Loucy (cell line): Measurements from ENCODE around the gene RNU1-1.
"Not testable (repeated sequence)": the region's sequence is repeated elsewhere in the genome, so short reads cannot be mapped to it uniquely, and the experiment has no call there.

Experiments
- H2AFZ ChIP-seq: fragments of 200-600 bp; sonication (generic); 2 replicates; pipeline ENCODE4 v1.6.0; 2016; ENCODE audit warnings: antibody characterized with exemption, mild to moderate bottlenecking, low read length, moderate library complexity
- H3F3A ChIP-seq: fragments of 200-600 bp; 2 replicates; pipeline ENCODE4 v1.6.0; 2016; ENCODE audit warnings: antibody characterized with exemption, low read depth, mild to moderate bottlenecking
- H3K27me3 ChIP-seq: fragments of 200-600 bp; sonication (generic); 2 replicates; pipeline ENCODE4 v1.6.1; 2014; ENCODE audit warnings: low read length, mild to moderate bottlenecking; ENCODE audit not compliant: insufficient read depth, poor library complexity, severe bottlenecking
- H3K36me3 ChIP-seq: fragments of 200-600 bp; sonication (generic); 2 replicates; pipeline ENCODE4 v1.6.1; 2016; ENCODE audit warnings: low read length; ENCODE audit not compliant: insufficient read depth
- H3K4me1 ChIP-seq: fragments of 200-600 bp; sonication (generic); 2 replicates; pipeline ENCODE4 v1.5.1; 2014; ENCODE audit warnings: low read length, mild to moderate bottlenecking; ENCODE audit not compliant: insufficient read depth, poor library complexity, severe bottlenecking
- H3K4me2 ChIP-seq: fragments of 200-600 bp; sonication (generic); 2 replicates; pipeline ENCODE4 v1.6.0; 2014; ENCODE audit warnings: antibody characterized with exemption, low read length, low read depth, mild to moderate bottlenecking; ENCODE audit not compliant: poor library complexity, severe bottlenecking
- H3K4me3 ChIP-seq: fragments of 200-600 bp; sonication (generic); 2 replicates; pipeline ENCODE4 v1.5.1; 2014; ENCODE audit warnings: low read length, mild to moderate bottlenecking, mixed read lengths; ENCODE audit not compliant: poor library complexity, severe bottlenecking
- H3K79me2 ChIP-seq: fragments of 200-600 bp; sonication (generic); 2 replicates; pipeline ENCODE4 v1.6.1; 2014; ENCODE audit warnings: low read length; ENCODE audit not compliant: insufficient read depth
- H3K9ac ChIP-seq: fragments of 200-600 bp; sonication (generic); 2 replicates; pipeline ENCODE4 v1.6.0; 2014; ENCODE audit warnings: mild to moderate bottlenecking, low read depth, low read length, moderate library complexity; ENCODE audit not compliant: poor library complexity, severe bottlenecking
- H3K9me2 ChIP-seq: fragments of 200-600 bp; sonication (generic); replicated peaks from 2 replicates; pipeline ENCODE4 v1.6.1; 2016; ENCODE audit warnings: low read depth, low read length, mixed read lengths
- H3K9me3 ChIP-seq: fragments of 200-600 bp; sonication (generic); 2 replicates; pipeline ENCODE4 v1.6.1; 2014; ENCODE audit warnings: mild to moderate bottlenecking, antibody characterized with exemption, low read length, low read depth; ENCODE audit not compliant: insufficient read depth
- H4K20me1 ChIP-seq: fragments of 200-600 bp; sonication (generic); 2 replicates; pipeline ENCODE4 v1.6.0; 2014; ENCODE audit warnings: antibody characterized with exemption, low read length, mild to moderate bottlenecking; ENCODE audit not compliant: insufficient read depth, poor library complexity, severe bottlenecking
- EZH2phosphoT487 ChIP-seq: fragments of 200-600 bp; IDR thresholded peaks from 2 replicates; pipeline ENCODE4 v1.6.1; 2018; ENCODE audit warnings: antibody characterized with exemption, mild to moderate bottlenecking, moderate library complexity, borderline replicate concordance
- TF ChIP-seq, protein P1 (sequence below): fragments of 200-600 bp; sonication (generic); conservative IDR thresholded peaks from 2 replicates; pipeline ENCODE4 v1.5.1; 2014; ENCODE audit warnings: mild to moderate bottlenecking, antibody characterized with exemption, low read length

The RNU1-1 gene

DNA sequence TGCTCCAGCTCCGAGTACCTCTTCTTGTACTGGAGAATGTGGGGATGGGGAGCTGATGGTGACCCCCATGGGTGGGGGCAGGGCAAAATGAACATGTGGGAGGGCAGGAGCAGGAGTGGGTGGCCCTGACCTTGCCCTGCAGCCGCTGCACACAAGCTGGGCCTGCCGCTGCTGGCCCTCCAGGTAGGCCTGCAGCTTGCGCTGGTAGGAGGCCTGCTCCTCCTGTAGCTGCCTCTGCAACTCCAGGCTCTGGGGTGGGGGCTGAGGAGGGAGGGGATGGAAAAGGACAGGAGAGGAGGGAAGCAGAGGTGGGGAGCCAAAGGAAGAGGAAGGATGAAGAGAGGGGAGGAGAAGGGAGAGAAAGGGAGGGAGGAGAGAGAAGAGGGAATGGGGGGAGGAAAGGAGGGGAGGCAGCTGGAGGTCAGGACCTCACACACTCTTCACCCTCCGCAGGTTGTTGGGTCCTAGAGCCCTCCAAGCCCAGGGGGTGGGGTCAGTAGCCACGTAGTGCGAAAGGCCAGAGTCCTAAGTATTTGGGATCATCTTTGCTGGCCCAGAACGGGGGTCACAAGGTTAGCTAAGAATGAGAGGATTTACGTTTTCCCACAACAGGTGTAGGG lies 22.9 kb downstream of the RNU1-1 start:
- no peaks in the 10 kb centered on the region for H3F3A ChIP-seq
- H3K9ac ChIP-seq = no peak overlapping the region
- H3K36me3 ChIP-seq = no peaks in the 10 kb centered on the region
- H3K9me3 ChIP-seq = no peaks in the 10 kb centered on the region
- no peak overlapping the region for H2AFZ ChIP-seq
- TF ChIP-seq EZH2phosphoT487 = no peak
- TF ChIP-seq, protein P1, sequence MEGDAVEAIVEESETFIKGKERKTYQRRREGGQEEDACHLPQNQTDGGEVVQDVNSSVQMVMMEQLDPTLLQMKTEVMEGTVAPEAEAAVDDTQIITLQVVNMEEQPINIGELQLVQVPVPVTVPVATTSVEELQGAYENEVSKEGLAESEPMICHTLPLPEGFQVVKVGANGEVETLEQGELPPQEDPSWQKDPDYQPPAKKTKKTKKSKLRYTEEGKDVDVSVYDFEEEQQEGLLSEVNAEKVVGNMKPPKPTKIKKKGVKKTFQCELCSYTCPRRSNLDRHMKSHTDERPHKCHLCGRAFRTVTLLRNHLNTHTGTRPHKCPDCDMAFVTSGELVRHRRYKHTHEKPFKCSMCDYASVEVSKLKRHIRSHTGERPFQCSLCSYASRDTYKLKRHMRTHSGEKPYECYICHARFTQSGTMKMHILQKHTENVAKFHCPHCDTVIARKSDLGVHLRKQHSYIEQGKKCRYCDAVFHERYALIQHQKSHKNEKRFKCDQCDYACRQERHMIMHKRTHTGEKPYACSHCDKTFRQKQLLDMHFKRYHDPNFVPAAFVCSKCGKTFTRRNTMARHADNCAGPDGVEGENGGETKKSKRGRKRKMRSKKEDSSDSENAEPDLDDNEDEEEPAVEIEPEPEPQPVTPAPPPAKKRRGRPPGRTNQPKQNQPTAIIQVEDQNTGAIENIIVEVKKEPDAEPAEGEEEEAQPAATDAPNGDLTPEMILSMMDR = no peak
- H3K9me2 ChIP-seq = no peaks in the 10 kb centered on the region
- H3K4me1 ChIP-seq = no peaks in the 10 kb centered on the region
- H4K20me1 ChIP-seq = no peaks in the 10 kb centered on the region
- H3K4me3 ChIP-seq = no peak overlapping the region
- H3K4me2 ChIP-seq = no peak overlapping the region
- H3K27me3 ChIP-seq = no peaks in the 10 kb centered on the region
- no peaks in the 10 kb centered on the region for H3K79me2 ChIP-seq

DNA sequence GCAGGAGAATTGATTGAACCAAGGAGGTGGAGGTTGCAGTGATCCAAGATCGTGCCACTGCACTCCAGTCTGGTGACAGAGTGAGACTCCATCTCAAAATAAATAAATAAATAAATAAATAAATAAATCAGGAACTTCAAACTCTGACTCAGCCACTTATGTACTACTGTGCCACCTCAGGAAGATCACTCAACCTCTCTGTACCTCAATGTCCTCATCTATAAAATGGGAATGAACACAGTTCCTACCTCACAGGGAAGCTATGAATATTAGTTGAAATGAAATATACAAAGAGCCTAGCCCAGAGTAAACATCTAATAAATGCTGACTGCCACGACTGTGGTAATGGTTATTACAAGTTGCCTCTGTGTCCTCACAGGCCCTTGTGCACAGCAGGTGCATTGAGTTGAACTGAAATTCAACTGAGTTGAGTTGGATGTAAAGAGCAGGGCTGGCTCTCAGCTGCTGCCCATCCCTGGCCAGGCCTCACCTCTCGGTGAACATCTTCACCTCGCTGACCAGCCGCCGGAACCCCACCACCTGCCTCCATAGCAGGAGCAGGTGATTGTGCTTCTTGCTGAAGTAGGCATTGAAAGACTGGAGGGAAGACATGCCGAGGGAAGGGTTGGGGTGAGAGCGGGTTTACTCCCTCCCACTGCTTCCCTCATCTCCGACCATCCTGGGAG lies 24.7 kb downstream of the RNU1-1 start:
- not testable (repeated sequence) for H3K4me2 ChIP-seq, H3K9me2 ChIP-seq, H4K20me1 ChIP-seq, H3K79me2 ChIP-seq, H3K9ac ChIP-seq, H3K4me1 ChIP-seq, H3K36me3 ChIP-seq, H3K27me3 ChIP-seq, H3K4me3 ChIP-seq, H2AFZ ChIP-seq, H3F3A ChIP-seq, H3K9me3 ChIP-seq

DNA sequence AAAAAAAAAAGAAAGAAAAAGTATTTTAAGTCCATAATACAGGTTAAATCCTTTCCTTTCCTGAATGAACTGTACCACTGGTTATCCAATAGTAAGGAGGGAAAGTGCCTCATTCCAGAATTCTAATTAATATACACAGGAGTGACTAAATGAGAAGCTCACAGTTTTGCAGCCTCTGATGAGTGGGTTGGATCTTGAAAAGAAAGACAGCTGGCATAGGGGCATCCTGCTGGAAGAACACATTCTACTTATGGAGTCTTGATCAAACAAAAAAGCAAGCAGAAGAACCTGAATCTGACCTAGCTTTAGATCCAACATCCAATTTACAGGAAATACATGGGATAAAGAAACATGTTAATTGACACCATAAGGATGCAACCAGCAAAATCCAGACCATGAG lies 27.1 kb downstream of the RNU1-1 start:
- not testable (repeated sequence) for H3K4me3 ChIP-seq, H3K4me1 ChIP-seq, H3K36me3 ChIP-seq, H3K9me2 ChIP-seq, H4K20me1 ChIP-seq, H3F3A ChIP-seq, H3K79me2 ChIP-seq, H3K9ac ChIP-seq, H3K4me2 ChIP-seq, H3K27me3 ChIP-seq, H2AFZ ChIP-seq, H3K9me3 ChIP-seq

DNA sequence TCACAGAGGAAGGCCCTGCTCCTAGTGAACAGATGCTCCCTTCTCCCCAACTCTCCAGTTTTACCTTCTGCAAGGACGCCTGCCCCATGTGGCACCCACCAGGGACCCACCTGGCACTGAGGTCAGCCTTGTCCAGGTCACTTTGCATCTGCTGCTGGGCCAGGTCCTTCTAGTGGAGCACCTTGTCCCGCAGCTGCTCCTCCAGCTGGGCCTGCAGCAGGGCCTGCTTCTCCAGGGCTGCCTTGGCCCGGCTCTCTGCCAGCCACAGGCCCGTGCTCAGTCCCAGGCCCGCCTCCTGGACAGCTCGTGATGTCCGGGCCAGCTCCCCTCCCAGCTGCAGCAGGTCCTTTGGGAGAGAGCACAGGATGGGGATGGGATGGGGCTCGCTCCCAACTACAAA lies 27.8 kb downstream of the RNU1-1 start:
- H3K36me3 ChIP-seq, H3F3A ChIP-seq, H3K9me2 ChIP-seq, H3K4me3 ChIP-seq, H4K20me1 ChIP-seq, H3K9ac ChIP-seq, H3K9me3 ChIP-seq, H3K27me3 ChIP-seq, H3K79me2 ChIP-seq, H3K4me2 ChIP-seq, H2AFZ ChIP-seq, H3K4me1 ChIP-seq: not testable (repeated sequence)
